Fibroblast of pulmonary artery (primary cell): ENCODE data around the gene NFIL3.

Source experiments
- DNase-seq: peaks from one replicate; pipeline ENCODE4 v3.0.0-alpha.2; 2010; ENCODE audit warnings: low read depth
- H3K4me3 ChIP-seq: replicated peaks from 2 replicates; pipeline ENCODE4 v1.5.1; 2011; ENCODE audit warnings: low read depth, mild to moderate bottlenecking, control low read depth, low read length, moderate library complexity
- TF ChIP-seq, protein P1 (sequence below): IDR thresholded peaks from 2 replicates; pipeline ENCODE4 v1.5.1; 2011; ENCODE audit warnings: mild to moderate bottlenecking, control low read depth, low read length, inconsistent platforms; ENCODE audit errors: missing control alignments

The NFIL3 gene

DNA sequence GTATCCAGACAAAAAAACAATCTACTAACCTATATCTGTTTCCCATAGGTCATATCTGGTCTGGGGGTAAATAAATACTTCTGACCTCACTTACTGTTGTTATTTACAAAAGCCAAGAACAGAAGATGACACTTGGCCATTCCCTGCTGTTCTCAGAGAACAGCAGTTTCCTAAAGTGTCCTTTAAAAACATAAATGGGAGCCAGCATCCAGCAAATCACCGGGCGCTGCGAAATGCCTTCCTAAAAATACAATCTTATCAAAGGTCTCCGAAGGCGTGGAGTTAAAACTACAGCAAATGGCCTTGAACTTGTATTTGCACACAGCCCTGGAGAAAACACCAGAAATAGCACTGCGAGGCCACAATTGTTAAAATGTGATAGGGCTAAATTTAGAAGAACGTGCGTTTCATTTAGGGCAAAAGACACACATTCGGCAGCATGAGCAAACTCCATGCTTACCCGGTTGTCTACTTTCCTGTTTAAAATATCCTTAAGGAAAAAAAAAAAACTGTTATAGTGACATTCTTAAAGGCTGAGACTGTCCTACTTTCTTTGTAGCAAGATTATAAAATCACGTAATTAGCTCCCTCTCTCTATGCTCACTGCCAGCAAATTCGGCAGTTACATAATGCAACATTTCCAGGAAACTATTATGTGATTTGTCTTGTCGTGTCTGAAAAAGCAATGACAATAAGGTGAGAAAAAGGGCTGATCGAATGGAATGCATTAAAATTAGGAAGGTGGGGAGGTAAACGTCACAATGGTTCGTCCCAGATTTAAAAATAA is 1.5 kb downstream of the NFIL3 start:
- peak overlapping the region; percentile 81 for H3K4me3 ChIP-seq
- peak; percentile 48 for DNase-seq
- TF ChIP-seq, protein P1, sequence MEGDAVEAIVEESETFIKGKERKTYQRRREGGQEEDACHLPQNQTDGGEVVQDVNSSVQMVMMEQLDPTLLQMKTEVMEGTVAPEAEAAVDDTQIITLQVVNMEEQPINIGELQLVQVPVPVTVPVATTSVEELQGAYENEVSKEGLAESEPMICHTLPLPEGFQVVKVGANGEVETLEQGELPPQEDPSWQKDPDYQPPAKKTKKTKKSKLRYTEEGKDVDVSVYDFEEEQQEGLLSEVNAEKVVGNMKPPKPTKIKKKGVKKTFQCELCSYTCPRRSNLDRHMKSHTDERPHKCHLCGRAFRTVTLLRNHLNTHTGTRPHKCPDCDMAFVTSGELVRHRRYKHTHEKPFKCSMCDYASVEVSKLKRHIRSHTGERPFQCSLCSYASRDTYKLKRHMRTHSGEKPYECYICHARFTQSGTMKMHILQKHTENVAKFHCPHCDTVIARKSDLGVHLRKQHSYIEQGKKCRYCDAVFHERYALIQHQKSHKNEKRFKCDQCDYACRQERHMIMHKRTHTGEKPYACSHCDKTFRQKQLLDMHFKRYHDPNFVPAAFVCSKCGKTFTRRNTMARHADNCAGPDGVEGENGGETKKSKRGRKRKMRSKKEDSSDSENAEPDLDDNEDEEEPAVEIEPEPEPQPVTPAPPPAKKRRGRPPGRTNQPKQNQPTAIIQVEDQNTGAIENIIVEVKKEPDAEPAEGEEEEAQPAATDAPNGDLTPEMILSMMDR, result no peak

DNA sequence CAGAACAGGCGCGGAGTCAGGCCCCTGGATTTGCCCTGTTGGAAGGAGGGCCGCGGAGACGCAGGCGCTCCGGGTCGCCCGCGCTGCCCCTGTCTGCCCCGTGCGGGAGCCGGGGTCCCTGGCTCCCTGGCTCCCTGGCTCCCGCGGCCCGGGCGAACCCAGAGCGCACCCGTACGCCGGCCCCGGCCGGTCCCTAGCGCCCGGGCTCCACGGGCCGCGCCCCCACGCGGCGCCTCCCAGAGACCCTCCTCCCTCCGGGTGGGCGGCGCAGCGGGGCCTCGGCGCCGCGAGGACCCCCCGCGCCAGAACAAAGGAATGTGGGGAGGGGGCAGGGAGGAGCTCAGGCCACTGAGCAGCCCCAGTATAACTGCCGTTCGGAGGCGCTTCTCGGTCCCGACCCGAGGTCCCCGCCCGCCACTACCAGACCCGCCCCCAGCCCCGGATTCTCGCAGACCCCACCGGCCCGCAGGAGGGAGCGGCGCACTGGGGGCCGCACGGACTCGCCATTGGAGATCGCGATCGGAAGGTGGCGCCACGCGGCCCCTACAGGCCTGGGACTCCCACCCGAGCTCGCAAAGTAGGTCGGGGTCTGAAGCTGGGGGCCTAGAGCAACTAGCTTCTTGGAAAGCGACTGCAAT is 2.4 kb downstream of the NFIL3 start:
- H3K4me3 ChIP-seq, result peak overlapping the region; percentile 81
- peak; percentile 57 for DNase-seq
- TF ChIP-seq, protein P1, result peak; percentile 29

DNA sequence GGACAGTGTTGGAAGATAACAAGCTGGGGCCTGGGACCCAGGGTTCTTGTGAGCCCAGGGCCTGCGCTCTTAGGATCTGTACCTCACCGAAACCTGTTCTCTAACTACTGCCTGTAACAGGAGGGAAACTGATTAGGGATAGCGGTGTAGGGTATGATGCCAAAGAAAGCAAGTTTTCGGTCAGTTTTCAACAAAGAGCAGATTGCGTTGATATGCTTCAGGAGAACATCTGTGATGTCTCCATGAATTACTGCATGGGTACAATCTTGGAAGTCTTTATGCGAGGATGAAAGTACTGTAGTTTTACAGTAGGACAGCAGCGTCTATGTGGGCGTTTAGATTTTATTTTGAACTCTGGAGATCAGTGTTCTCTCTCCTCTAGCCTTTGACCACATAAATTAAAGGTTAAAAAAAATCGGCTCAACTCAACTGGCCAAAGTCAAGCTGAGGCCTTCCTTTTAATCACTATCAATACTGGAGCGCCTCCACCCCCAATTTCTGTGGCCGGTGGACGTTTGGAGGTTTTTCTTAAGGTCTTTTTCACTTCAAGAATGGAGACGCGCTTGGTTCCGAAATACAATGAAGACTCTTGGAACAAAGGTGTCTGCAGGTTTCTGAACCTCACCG is 3.0 kb downstream of the NFIL3 start:
- DNase-seq, result peak; percentile 41

DNA sequence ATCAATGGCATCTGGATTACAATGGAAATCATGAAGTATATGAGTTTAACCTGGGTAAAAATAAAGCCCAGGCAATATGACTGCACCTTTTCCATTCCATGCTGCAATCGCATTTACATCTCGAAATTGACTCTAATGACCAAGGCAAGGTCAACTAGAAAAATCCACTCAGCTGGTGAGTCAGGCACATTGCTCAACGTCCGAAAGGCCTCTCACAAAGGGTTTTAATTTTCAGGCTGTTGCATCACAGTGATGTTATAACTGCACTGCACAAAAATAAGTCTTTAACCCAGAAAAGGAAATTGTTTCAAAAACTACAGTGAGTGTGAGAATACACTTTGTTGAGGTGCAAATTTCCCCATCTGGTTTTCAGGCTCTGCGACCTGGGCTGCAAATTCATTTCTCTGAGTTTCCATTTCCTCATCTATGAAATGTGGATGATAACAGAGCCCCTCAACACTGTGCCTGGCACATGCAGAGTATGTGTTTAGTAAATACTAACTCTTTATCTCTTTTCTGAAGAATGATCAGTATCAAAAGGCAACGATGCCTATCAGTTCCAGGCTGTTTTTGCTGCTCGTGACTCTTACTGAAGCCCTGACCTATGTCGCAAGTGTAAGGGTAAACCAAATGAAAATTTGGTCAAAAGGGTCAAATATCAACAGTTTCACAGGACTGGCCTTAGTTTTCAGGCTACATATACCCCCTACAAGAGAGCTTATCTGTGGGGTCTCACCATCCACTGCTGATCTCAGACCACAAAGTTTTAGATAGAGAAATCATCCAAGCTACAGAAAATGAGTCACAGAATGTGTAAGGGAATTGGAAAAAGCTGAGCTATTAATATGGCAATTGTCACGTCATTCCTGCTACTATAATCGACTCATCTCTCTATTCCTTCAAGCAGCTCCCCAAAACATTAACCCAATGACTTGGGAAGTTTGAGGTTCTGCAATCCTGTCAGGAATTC is 4.1 kb downstream of the NFIL3 start:
- DNase-seq, result peak; percentile 97
- TF ChIP-seq, protein P1, result no peak
- peak overlapping the region; percentile 81 for H3K4me3 ChIP-seq

More for the DNA sequence above, 3.0 kb downstream of the NFIL3 start:
- H3K4me3 ChIP-seq, result peak overlapping the region; percentile 81
- TF ChIP-seq, protein P1, result no peak

DNA sequence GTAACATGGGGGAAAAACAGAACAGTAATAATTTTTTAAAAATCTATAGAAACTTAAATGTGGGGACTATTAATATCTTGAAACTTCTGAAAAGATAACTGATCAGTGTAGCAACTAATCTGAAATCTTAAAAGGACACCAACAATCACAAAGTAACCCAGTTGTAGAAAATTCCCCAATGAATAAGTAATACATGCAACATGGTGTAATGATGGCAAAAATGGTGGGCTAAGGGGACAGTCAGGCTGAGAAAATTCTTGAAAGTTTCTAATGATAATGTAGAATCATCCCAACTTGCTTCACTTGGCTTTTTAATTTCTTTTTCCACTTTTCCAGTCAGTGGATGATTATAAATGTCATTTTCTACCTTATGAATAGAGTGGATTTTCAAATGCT is 5.4 kb downstream of the NFIL3 start:
- TF ChIP-seq, protein P1, result no peak
- no peak overlapping the region for H3K4me3 ChIP-seq
- DNase-seq, result no peak

DNA sequence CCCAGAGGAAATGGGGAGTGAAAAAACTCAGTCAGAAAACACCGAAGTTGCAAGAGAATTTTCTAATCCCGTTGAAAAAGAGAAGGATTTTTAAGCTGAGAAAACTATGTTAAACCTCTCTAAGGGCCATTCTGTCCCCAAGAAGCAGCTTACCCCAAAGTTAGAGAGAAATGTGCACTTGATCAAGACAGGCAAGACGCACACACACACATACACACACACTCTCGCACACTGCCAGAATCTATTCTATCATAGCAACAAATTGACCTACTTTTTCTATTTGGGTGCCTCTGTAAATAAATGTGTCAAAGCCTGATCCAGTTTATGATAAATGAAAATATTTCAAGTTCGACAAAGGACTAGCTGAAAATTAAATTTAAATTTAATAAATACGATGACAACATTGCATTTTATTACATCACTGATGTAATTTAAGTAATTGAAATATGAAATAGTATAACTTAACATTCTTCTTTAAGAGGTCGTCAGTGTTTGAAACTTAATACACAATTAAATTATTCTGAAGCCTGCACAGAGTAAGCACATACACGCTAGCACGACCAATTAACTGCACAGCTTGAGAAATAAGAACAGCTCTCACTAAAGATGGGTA is 5.9 kb downstream of the NFIL3 start:
- no peak for DNase-seq
- TF ChIP-seq, protein P1, result no peak
- H3K4me3 ChIP-seq, result no peak overlapping the region
